Suprapubic skin (tissue), 4 donors: Measurements from ENCODE around the gene DAB1.

Experiments used
- POLR2A ChIP-seq, 2 donors: fragments of 450-650 bp; IDR thresholded peaks; one replicate each; pipeline ENCODE4 v1.6.1; 2017; ENCODE audit warnings: antibody characterized with exemption in 2 of 2, mild to moderate bottlenecking in 2 of 2, moderate library complexity in 2 of 2
- POLR2AphosphoS5 ChIP-seq, 3 donors: sonication (generic); formaldehyde crosslinking; IDR thresholded peaks; one replicate each; pipeline ENCODE4 v1.6.1; 2017; ENCODE audit warnings: antibody characterized with exemption in 3 of 3
- TF ChIP-seq, protein P1 (sequence below), 2 donors: fragments of 200-600 bp in 1 of 2; fragments of 450-650 bp in 1 of 2; sonication (generic) in 1 of 2; IDR thresholded peaks; one replicate each; pipeline ENCODE4 v1.5.1; 2016 to 2019; ENCODE audit warnings: antibody characterized with exemption in 2 of 2, mild to moderate bottlenecking in 1 of 2, moderate library complexity in 1 of 2

DNA sequence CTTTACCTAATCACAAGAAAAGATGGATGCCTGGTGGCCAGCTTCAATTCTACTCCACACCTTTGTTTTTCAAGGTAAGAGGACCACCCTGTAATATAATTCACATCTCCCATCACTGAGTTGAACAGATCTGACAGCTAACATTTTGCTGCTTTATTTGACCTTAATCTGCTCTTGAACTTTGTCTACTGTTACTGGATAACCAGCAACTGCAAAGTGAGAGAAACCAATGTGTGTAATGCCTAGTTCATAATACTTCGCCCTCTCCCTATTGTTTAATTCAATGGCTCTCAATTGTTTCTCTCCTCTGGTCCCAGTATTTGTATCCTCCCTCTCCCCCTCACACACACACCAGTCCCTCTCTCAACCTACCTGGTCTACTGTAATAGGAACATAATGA lies 214.4 kb downstream of the DAB1 start:
- TF ChIP-seq, protein P1, sequence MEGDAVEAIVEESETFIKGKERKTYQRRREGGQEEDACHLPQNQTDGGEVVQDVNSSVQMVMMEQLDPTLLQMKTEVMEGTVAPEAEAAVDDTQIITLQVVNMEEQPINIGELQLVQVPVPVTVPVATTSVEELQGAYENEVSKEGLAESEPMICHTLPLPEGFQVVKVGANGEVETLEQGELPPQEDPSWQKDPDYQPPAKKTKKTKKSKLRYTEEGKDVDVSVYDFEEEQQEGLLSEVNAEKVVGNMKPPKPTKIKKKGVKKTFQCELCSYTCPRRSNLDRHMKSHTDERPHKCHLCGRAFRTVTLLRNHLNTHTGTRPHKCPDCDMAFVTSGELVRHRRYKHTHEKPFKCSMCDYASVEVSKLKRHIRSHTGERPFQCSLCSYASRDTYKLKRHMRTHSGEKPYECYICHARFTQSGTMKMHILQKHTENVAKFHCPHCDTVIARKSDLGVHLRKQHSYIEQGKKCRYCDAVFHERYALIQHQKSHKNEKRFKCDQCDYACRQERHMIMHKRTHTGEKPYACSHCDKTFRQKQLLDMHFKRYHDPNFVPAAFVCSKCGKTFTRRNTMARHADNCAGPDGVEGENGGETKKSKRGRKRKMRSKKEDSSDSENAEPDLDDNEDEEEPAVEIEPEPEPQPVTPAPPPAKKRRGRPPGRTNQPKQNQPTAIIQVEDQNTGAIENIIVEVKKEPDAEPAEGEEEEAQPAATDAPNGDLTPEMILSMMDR (IDR thresholded peaks at IDR 0.05) = no peak
- TF ChIP-seq POLR2AphosphoS5 (IDR thresholded peaks at IDR 0.05) (no peak), POLR2A (IDR thresholded peaks at IDR 0.05) (no peak)
